Mammary epithelial cell (primary cell): Measurements from ENCODE around the gene EPHA5.

Experiments used
- EZH2 ChIP-seq: IDR thresholded peaks from 2 replicates; pipeline ENCODE4 v1.6.1; 2012; ENCODE audit warnings: low read length, inconsistent platforms, borderline replicate concordance
- TF ChIP-seq, protein P1 (sequence below), 2 donors: IDR thresholded peaks in 1 of 2; conservative IDR thresholded peaks in 1 of 2; 2 replicates each; pipeline ENCODE4 v1.5.1; 2011 to 2012; ENCODE audit warnings: inconsistent platforms in 2 of 2, low read length in 2 of 2, mild to moderate bottlenecking in 2 of 2, control low read depth in 1 of 2, low read depth in 1 of 2; ENCODE audit not compliant: insufficient read depth in 1 of 2; ENCODE audit errors: extremely low read depth in 1 of 2

DNA sequence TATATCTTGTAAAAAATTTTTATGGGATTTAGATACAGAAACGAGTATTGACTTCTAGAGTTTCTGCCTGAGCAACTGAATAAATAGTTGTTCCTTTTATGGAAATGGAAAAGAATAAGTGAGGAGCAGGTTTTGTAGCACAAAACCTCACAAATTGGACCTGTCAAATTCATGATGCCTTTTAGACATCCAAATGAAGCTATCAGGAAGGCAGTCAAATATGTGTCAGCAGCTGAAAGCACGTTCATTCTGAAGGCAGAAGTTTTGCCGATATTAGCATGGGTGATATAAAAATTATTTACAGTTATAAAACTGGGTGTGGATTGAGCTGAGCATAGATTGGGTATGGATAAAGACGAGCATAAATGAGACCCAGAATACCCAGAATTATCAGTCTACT, 374.0 kb downstream of the EPHA5 start:
- TF ChIP-seq, protein P1, sequence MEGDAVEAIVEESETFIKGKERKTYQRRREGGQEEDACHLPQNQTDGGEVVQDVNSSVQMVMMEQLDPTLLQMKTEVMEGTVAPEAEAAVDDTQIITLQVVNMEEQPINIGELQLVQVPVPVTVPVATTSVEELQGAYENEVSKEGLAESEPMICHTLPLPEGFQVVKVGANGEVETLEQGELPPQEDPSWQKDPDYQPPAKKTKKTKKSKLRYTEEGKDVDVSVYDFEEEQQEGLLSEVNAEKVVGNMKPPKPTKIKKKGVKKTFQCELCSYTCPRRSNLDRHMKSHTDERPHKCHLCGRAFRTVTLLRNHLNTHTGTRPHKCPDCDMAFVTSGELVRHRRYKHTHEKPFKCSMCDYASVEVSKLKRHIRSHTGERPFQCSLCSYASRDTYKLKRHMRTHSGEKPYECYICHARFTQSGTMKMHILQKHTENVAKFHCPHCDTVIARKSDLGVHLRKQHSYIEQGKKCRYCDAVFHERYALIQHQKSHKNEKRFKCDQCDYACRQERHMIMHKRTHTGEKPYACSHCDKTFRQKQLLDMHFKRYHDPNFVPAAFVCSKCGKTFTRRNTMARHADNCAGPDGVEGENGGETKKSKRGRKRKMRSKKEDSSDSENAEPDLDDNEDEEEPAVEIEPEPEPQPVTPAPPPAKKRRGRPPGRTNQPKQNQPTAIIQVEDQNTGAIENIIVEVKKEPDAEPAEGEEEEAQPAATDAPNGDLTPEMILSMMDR (conservative IDR thresholded peaks at IDR 0.05 in 1 of 2, IDR thresholded peaks at IDR 0.05 in 1 of 2; ENCODE audit: extremely low read depth in 1 of 2, insufficient read depth in 1 of 2, low read depth in 1 of 2, low read length in 2 of 2): no peak
- no peak for TF ChIP-seq EZH2
